SH-SY5Y (cell line): ENCODE measurements around the gene GNGT2.

Experiments
- GATA2 ChIP-seq: IDR thresholded peaks from 2 replicates; pipeline ENCODE4 v1.6.1; 2011; ENCODE audit warnings: mild to moderate bottlenecking, low read depth, low read length
- GATA3 ChIP-seq: IDR thresholded peaks from 2 replicates; pipeline ENCODE4 v1.6.1; 2011; ENCODE audit warnings: low read depth, mild to moderate bottlenecking, low read length, moderate library complexity

GRCh38 chr17:49224997-49225337 is 14.6 kb upstream of the GNGT2 start:
- no peak for TF ChIP-seq GATA2
- TF ChIP-seq GATA3: no peak
